ENCODE measurements around the gene CHD5.

The CHD5 gene

GRCh38 chr1:6180268-6180706 lies at the start of gene CHD5:
Gene CHD5 (minus strand): TSS chr1:6180321. CDS start chr1:6180023, 298 bp downstream.
- Histone ChIP-seq H3K9me3 (no peaks in the 10 kb centered on the region), H3K4me3 (ENCODE audit: low read depth in 1 of 2, low read length in 1 of 2) (no peak within 1 kb of the TSS), H3K36me3 (no peaks in the 10 kb centered on the region), H3K4me1 (ENCODE audit: control insufficient read depth in 1 of 2, insufficient read depth in 1 of 2, low read depth in 1 of 2, low read length in 1 of 2) (peaks cover 21 to 26% of the 10 kb centered on the region in 2 experiments), H3K27me3 (peaks cover 79% of the 10 kb centered on the region), H3K27ac (no peak within 1 kb of the TSS)
- no peak for TF ChIP-seq CTCF (IDR thresholded peaks at IDR 0.05)

- no peaks in the 10 kb centered on the region for H3K9me3 ChIP-seq
- H3K27me3 ChIP-seq: no peaks in the 10 kb centered on the region
- TF ChIP-seq CTCF (IDR thresholded peaks at IDR 0.05): no peak
- no peak overlapping the region for H3K27ac ChIP-seq
- H3K36me3 ChIP-seq: peaks cover 66% of the 10 kb centered on the region
- no peaks in the 10 kb centered on the region for H3K4me1 ChIP-seq (ENCODE audit: control insufficient read depth in 1 of 2, insufficient read depth in 1 of 2, low read depth in 1 of 2, low read length in 1 of 2)
- no peak overlapping the region for H3K4me3 ChIP-seq (ENCODE audit: low read depth in 1 of 2, low read length in 1 of 2)
These were observed 45.5 kb upstream of the CHD5 start for GRCh38 chr1:6225651-6226050.

GRCh38 chr1:6224718-6225117 lies 44.6 kb upstream of the CHD5 start:
- peaks cover 61% of the 10 kb centered on the region for H3K36me3 ChIP-seq

GRCh38 chr1:6223617-6224016 lies 43.5 kb upstream of the CHD5 start:
- Histone ChIP-seq H3K27me3 (no peaks in the 10 kb centered on the region), H3K9me3 (no peaks in the 10 kb centered on the region), H3K4me1 (ENCODE audit: control insufficient read depth in 1 of 2, insufficient read depth in 1 of 2, low read depth in 1 of 2, low read length in 1 of 2) (no peaks in the 10 kb centered on the region), H3K4me3 (ENCODE audit: low read depth in 1 of 2, low read length in 1 of 2) (no peak overlapping the region), H3K27ac (no peak overlapping the region), H3K36me3 (peaks cover 52% of the 10 kb centered on the region)
- no peak for TF ChIP-seq CTCF (IDR thresholded peaks at IDR 0.05)

More at GRCh38 chr1:6224718-6225117, 44.6 kb upstream of the CHD5 start:
- no peaks in the 10 kb centered on the region for H3K27me3 ChIP-seq
- no peaks in the 10 kb centered on the region for H3K4me1 ChIP-seq (ENCODE audit: control insufficient read depth in 1 of 2, insufficient read depth in 1 of 2, low read depth in 1 of 2, low read length in 1 of 2)
- no peaks in the 10 kb centered on the region for H3K9me3 ChIP-seq
- no peak for TF ChIP-seq CTCF (IDR thresholded peaks at IDR 0.05)
- H3K27ac ChIP-seq: no peak overlapping the region
- H3K4me3 ChIP-seq (ENCODE audit: low read depth in 1 of 2, low read length in 1 of 2): no peak overlapping the region

GRCh38 chr1:6222636-6223035 lies 42.5 kb upstream of the CHD5 start:
- peaks cover 48% of the 10 kb centered on the region for H3K36me3 ChIP-seq
- H3K4me1 ChIP-seq (ENCODE audit: control insufficient read depth in 1 of 2, insufficient read depth in 1 of 2, low read depth in 1 of 2, low read length in 1 of 2): no peaks in the 10 kb centered on the region
- H3K27me3 ChIP-seq: no peaks in the 10 kb centered on the region
- H3K4me3 ChIP-seq (ENCODE audit: low read depth in 1 of 2, low read length in 1 of 2): no peak overlapping the region
- no peak overlapping the region for H3K27ac ChIP-seq
- TF ChIP-seq CTCF (IDR thresholded peaks at IDR 0.05): no peak
- H3K9me3 ChIP-seq: no peaks in the 10 kb centered on the region
